ENCODE data around the gene ASCL2.

DNA sequence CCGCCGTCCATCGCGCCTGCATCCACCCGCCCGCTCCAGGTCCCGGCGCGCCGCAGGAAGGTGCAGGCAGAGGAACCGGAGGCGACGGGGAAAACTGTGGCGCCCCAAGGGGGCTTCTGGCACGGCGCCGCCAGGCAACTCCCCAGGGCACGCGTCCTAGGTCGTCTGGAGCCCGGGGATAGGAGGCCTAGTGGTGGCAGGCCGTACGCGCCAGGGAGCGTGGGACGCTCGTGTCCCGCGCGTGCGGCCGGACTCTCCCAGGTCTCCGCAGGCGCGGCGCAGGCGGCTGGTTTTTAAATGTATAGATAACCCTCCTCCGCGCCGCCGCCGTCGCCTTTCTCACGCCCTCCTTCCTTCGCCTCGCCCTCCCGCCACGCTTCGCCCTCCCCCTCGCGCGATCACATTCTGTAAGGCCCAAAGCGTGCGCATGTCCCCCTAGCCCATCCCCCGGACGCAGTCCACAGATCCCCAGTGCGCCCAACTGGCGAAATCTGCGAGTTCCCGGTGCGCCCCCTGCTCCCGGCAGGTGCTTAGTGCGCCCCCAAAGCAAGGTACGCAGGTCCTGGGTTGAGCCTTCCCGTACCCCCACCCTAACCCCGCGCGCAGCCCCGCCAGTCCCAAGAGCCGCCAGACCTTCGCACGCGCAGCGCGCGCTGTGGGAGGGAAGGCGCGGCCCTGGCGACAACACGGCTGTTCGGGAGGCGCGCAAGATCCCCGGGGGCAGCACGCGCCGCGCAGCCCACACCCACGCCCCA is at the start of gene ASCL2:
- no peak for TF ChIP-seq POLR2A (IDR thresholded peaks at IDR 0.05)
- TF ChIP-seq, protein P1, sequence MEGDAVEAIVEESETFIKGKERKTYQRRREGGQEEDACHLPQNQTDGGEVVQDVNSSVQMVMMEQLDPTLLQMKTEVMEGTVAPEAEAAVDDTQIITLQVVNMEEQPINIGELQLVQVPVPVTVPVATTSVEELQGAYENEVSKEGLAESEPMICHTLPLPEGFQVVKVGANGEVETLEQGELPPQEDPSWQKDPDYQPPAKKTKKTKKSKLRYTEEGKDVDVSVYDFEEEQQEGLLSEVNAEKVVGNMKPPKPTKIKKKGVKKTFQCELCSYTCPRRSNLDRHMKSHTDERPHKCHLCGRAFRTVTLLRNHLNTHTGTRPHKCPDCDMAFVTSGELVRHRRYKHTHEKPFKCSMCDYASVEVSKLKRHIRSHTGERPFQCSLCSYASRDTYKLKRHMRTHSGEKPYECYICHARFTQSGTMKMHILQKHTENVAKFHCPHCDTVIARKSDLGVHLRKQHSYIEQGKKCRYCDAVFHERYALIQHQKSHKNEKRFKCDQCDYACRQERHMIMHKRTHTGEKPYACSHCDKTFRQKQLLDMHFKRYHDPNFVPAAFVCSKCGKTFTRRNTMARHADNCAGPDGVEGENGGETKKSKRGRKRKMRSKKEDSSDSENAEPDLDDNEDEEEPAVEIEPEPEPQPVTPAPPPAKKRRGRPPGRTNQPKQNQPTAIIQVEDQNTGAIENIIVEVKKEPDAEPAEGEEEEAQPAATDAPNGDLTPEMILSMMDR (IDR thresholded peaks at IDR 0.05), result no peak
